Activated B cell treated with CpG ODN at 0.5 μM for 24 hours (primary cell): ENCODE measurements around the gene SLC25A33. TPM values are rescaled to one million over a fixed set of nuclear protein-coding genes. Genes with fewer than 3 reads are reported as not detected.

ENCODE experiments used
- ATAC-seq: fragments of 200-7000 bp; cut with Tn5 transposase; one replicate; pipeline ENCODE4 v1.10.0; 2021; ENCODE audit warnings: low read depth, mild to moderate bottlenecking, moderate library complexity
- CTCF ChIA-PET: fragments of 350-600 bp; sonication (Branson Sonifier 250); formaldehyde crosslinking; loops from one replicate; lab custom pipeline; 2021; ENCODE audit warnings: antibody characterized with exemption; lab: Charles Lee
- POLR2A ChIA-PET: fragments of 350-600 bp; sonication (Branson Sonifier 250); formaldehyde crosslinking; loops from one replicate; lab custom pipeline; 2021; ENCODE audit warnings: antibody characterized with exemption; lab: Charles Lee
- DNase-seq: peaks from one replicate; pipeline ENCODE4 v3.0.0; 2022
- H3K27ac Mint-ChIP-seq: one replicate; pipeline ENCODE4 v1.8.0; 2020; ENCODE audit warnings: mixed read lengths
- H3K27me3 Mint-ChIP-seq: one replicate; pipeline ENCODE4 v1.8.0; 2021; ENCODE audit warnings: mixed read lengths
- H3K36me3 Mint-ChIP-seq: one replicate; pipeline ENCODE4 v1.8.0; 2021; ENCODE audit warnings: low read depth, mixed read lengths
- H3K4me1 Mint-ChIP-seq: one replicate; pipeline ENCODE4 v1.8.0; 2021; ENCODE audit warnings: mixed read lengths
- H3K4me3 Mint-ChIP-seq: one replicate; pipeline ENCODE4 v1.8.0; 2020; ENCODE audit warnings: mild to moderate bottlenecking, mixed read lengths
- H3K9me3 Mint-ChIP-seq: one replicate; pipeline ENCODE4 v1.8.0; 2020; ENCODE audit warnings: mixed read lengths
- intact Hi-C: fragments of 100-400 bp; cut with micrococcal nuclease; formaldehyde crosslinking; loops from one replicate; pipeline ENCODE4 v1.15.1; 2024
- total RNA-seq: library from RNA; stranded (reverse); gene quantifications from 2 replicates; pipeline ENCODE4 v1.2.3, GENCODE V29; 2022
- TF ChIP-seq, protein P1 (sequence below): fragments of 200-600 bp; IDR thresholded peaks from one replicate; pipeline ENCODE4 v1.8.0; 2022; ENCODE audit warnings: antibody characterized with exemption, mild to moderate bottlenecking

SLC25A33 gene
- total RNA-seq, 1 donor from 2014 or later, result 7.5 TPM

DNA sequence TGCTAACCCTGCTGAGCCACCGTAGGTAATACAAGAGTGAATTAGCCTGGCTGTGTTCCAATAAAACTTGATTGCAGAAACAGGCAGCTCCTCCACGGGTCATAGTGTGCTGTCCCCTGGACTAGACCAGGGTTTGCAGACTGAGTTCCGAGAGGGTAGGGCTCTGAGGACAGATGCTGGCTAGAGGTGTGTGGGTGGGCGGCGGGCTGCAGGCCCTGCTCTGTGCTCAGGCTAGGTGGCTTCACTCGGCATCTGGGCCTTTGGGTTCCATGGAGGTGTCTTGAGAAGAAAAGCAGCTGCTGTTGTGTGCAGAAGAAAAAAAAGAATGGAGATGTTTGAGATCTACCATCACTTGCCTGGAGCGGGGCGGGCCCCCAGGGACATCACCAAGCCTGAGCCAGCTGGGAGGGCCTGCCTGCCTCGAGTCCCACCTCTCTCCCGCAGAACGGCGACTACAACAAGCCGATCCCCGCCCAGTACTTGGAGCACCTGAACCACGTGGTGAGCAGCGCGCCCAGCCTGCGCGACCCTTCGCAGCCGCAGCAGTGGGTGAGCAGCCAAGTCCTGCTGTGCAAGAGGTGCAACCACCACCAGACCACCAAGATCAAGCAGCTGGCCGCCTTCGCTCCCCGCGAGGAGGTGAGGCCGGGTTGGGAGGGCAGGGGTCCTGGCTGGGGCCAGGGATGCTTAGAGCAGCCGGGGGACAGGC, 57.3 kb downstream of the SLC25A33 start:
- H3K36me3 Mint-ChIP-seq, result peaks cover 28% of the 10 kb centered on the region
- POLR2A ChIA-PET, result no interaction called here
- TF ChIP-seq, protein P1, sequence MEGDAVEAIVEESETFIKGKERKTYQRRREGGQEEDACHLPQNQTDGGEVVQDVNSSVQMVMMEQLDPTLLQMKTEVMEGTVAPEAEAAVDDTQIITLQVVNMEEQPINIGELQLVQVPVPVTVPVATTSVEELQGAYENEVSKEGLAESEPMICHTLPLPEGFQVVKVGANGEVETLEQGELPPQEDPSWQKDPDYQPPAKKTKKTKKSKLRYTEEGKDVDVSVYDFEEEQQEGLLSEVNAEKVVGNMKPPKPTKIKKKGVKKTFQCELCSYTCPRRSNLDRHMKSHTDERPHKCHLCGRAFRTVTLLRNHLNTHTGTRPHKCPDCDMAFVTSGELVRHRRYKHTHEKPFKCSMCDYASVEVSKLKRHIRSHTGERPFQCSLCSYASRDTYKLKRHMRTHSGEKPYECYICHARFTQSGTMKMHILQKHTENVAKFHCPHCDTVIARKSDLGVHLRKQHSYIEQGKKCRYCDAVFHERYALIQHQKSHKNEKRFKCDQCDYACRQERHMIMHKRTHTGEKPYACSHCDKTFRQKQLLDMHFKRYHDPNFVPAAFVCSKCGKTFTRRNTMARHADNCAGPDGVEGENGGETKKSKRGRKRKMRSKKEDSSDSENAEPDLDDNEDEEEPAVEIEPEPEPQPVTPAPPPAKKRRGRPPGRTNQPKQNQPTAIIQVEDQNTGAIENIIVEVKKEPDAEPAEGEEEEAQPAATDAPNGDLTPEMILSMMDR, result no peak
- no peaks in the 10 kb centered on the region for H3K9me3 Mint-ChIP-seq
- DNase-seq, result no peak
- H3K27ac Mint-ChIP-seq, result no peak overlapping the region
- peaks cover 16% of the 10 kb centered on the region for H3K4me1 Mint-ChIP-seq
- no peaks in the 10 kb centered on the region for H3K27me3 Mint-ChIP-seq
- no peak for ATAC-seq
- CTCF ChIA-PET, result interaction anchor here (1.2 kb wide), 1 partner anchor 19 kb away, joined by 3 read pairs; no protein-coding TSS in a partner anchor
- no peak overlapping the region for H3K4me3 Mint-ChIP-seq
- intact Hi-C loops, result no loop called here

DNA sequence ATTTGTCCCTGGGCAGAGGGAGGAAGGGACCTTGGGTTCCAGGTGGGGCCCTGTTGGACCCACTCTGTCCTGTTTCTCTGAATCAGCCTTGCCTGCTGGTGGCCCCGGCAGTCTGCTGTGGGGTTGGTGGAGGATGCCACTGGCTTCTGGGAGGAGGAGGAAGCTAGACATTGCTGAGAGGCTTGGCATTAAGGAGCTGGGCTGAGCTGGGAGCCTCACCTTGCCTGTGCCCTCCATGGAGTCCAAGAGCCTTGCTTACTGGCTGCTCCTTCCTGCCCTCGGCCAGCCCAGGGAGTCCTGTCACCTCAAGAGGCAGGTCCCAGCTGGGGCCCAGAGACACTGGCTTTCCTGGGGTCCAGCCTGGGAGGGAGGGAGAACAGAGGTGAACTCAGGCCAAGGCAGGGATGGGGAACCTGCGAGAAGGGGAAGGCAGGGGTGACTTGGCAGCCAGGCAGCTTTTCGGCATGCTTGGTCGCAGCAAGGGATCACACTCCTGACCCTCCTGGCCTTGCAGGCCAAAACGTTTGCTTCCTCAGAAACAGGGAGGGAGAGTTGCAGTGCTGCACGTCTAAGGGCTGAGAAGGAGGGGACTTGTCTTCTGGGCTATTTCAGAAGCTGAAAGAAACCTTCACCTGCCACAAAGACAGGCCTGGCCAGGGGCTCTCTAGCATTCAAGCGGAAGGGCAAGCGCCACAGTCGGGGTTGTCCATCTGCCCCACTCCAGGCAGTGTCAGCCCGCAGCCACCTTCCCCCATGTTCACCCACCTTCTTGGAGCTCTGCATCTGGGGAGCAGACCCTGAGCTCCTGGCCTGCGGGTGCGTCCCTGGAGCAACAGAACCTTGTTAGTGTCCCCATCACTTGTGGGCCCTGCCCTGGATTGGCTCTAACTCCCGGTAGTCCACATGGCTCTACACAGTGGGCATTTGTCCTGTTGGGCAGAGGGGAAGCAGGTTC, 58.4 kb downstream of the SLC25A33 start:
- no peak for DNase-seq
- H3K27me3 Mint-ChIP-seq, result no peaks in the 10 kb centered on the region
- ChIA-PET POLR2A (interaction anchor here (1.2 kb wide), 1 partner anchor 19 kb away, joined by 3 read pairs; no protein-coding TSS in a partner anchor), CTCF (no interaction called here)
- no peaks in the 10 kb centered on the region for H3K9me3 Mint-ChIP-seq
- H3K36me3 Mint-ChIP-seq, result peaks cover 33% of the 10 kb centered on the region
- ATAC-seq, result no peak
- no peak overlapping the region for H3K4me3 Mint-ChIP-seq
- TF ChIP-seq, protein P1, result no peak
- H3K4me1 Mint-ChIP-seq, result peaks cover 11% of the 10 kb centered on the region
- H3K27ac Mint-ChIP-seq, result no peak overlapping the region
- intact Hi-C loops, result no loop called here

DNA sequence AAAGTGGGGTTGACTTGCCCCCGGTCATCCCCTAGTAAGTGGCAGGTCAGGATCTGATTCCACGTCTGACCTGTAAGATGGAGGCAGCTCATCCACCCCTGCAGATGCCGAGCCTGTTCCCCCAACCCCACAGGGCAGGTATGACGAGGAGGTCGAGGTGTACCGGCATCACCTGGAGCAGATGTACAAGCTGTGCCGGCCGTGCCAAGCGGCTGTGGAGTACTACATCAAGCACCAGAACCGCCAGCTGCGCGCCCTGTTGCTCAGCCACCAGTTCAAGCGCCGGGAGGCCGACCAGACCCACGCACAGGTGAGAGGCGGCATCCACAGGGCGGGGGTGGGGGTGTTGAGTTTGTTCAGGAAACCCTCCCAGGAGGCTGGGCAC, 59.0 kb downstream of the SLC25A33 start:
- Mint-ChIP-seq H3K36me3 (peaks cover 38% of the 10 kb centered on the region), H3K27ac (no peak overlapping the region), H3K27me3 (no peaks in the 10 kb centered on the region), H3K9me3 (no peaks in the 10 kb centered on the region), H3K4me1 (peaks cover 5% of the 10 kb centered on the region), H3K4me3 (no peak overlapping the region)
- TF ChIP-seq, protein P1, result no peak
- intact Hi-C loops, result no loop called here
- ATAC-seq, result no peak
- CTCF ChIA-PET, result no interaction called here
- POLR2A ChIA-PET, result interaction anchor here (1.2 kb wide), 1 partner anchor 18 kb away, joined by 3 read pairs; no protein-coding TSS in a partner anchor
- no peak for DNase-seq

DNA sequence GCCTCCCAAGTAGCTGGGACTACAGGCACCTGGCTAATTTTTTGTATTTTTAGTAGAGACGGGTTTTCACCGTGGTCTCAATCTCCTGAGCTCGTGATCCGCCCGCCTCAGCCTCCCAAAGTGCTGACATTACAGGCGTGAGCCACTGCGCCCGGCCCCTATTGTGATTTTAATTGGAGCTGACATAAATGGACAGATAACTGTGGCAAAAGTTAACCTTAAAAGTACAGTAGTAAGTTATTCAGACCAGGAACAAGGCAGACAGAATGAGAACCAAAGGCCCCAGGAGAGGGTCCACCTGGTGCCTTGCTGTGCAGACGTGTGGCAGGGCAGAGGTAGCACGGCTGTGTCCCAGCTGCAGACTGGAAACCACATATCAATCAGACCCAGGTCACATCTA, 60.5 kb downstream of the SLC25A33 start:
- no peak overlapping the region for H3K4me3 Mint-ChIP-seq
- TF ChIP-seq, protein P1, result no peak
- peaks cover 42% of the 10 kb centered on the region for H3K36me3 Mint-ChIP-seq
- POLR2A ChIA-PET, result no interaction called here
- ATAC-seq, result no peak
- no peak for DNase-seq
- H3K27ac Mint-ChIP-seq, result no peak overlapping the region
- no peaks in the 10 kb centered on the region for H3K27me3 Mint-ChIP-seq
- no peaks in the 10 kb centered on the region for H3K4me1 Mint-ChIP-seq
- H3K9me3 Mint-ChIP-seq, result no peaks in the 10 kb centered on the region
- CTCF ChIA-PET, result no interaction called here
- intact Hi-C loops, result no loop called here
